Cardiac muscle cell (in vitro differentiated cells and primary cell): ENCODE measurements around the gene HADHB. TPM values are rescaled to one million over a fixed set of nuclear protein-coding genes. Genes with fewer than 3 reads are reported as not detected.

Experiments used
- DNase-seq, 2 donors: peaks; one replicate each; pipeline versions ENCODE4 v3.0.0 to v3.0.0-alpha.2; 2010 to 2017; ENCODE audit warnings: low read depth in 1 of 2, low spot score in 1 of 2
- H3K27ac ChIP-seq: fragments of 200-600 bp; sonication (generic); 2 replicates; pipeline ENCODE4 v1.5.1; 2016
- H3K27me3 ChIP-seq: fragments of 200-600 bp; sonication (generic); 2 replicates; pipeline ENCODE4 v1.6.0; 2016; ENCODE audit warnings: control low read depth
- H3K36me3 ChIP-seq: fragments of 200-600 bp; sonication (generic); 2 replicates; pipeline ENCODE4 v1.5.1; 2016; ENCODE audit warnings: control low read depth
- H3K4me1 ChIP-seq: fragments of 200-600 bp; sonication (generic); 2 replicates; pipeline ENCODE4 v1.8.1; 2017; ENCODE audit warnings: low read depth, mild to moderate bottlenecking, mixed run types
- H3K4me3 ChIP-seq: fragments of 200-600 bp; sonication (generic); 2 replicates; pipeline ENCODE4 v1.5.1; 2016; ENCODE audit warnings: mild to moderate bottlenecking
- H3K9me3 ChIP-seq: fragments of 200-600 bp; sonication (generic); 2 replicates; pipeline ENCODE4 v1.5.1; 2017; ENCODE audit warnings: low read depth, mild to moderate bottlenecking, control low read depth
- CTCF ChIP-seq: IDR thresholded peaks from 2 replicates; pipeline ENCODE4 v1.5.1; 2012; ENCODE audit warnings: low read depth, mild to moderate bottlenecking, low read length
- polyA plus RNA-seq: library from polyadenylated mRNA; unstranded; fragments of >200 nt; fragmentation: Nextera tagmentation; extraction: Ambion mirVana; gene quantifications from 2 replicates; pipeline ENCODE4 v1.2.1, GENCODE V29; 2016
- total RNA-seq: library from RNA; depleted of rRNA; stranded (reverse); fragments of >200 nt; gene quantifications from 2 replicates; pipeline ENCODE4 v1.2.3, GENCODE V29; 2016

HADHB gene
- total and polyA plus RNA-seq, 2 experiments from 2014 or later, result 108 to 229 TPM

- no peak for TF ChIP-seq CTCF
Measured at GRCh38 chr2:26269571-26270158, 24.9 kb downstream of the HADHB start.

GRCh38 chr2:26270373-26270772 is 25.6 kb downstream of the HADHB start:
- DNase-seq, result no peak
- Histone ChIP-seq H3K27ac (peak overlapping the region; percentile 8), H3K4me3 (no peak overlapping the region), H3K36me3 (peaks cover 5% of the 10 kb centered on the region), H3K4me1 (peaks cover 19% of the 10 kb centered on the region), H3K27me3 (no peaks in the 10 kb centered on the region), H3K9me3 (no peaks in the 10 kb centered on the region)
- no peak for TF ChIP-seq CTCF

More at GRCh38 chr2:26269571-26270158, 24.9 kb downstream of the HADHB start:
- no peak overlapping the region for H3K4me3 ChIP-seq
- H3K27ac ChIP-seq, result peak overlapping the region; percentile 8
- H3K9me3 ChIP-seq, result no peaks in the 10 kb centered on the region
- no peak for DNase-seq
- H3K4me1 ChIP-seq, result peaks cover 12% of the 10 kb centered on the region
- peaks cover 5% of the 10 kb centered on the region for H3K36me3 ChIP-seq
- no peaks in the 10 kb centered on the region for H3K27me3 ChIP-seq

- no peak for TF ChIP-seq CTCF
- Histone ChIP-seq H3K4me1 (peaks cover 11% of the 10 kb centered on the region), H3K4me3 (no peak overlapping the region), H3K27me3 (no peaks in the 10 kb centered on the region), H3K36me3 (peaks cover 14% of the 10 kb centered on the region), H3K9me3 (no peaks in the 10 kb centered on the region), H3K27ac (no peak overlapping the region)
- peak in 1 of 2 donors; percentile 50 for DNase-seq
Measured at GRCh38 chr2:26273501-26273900, 28.8 kb downstream of the HADHB start.

- H3K4me1 ChIP-seq, result peaks cover 9% of the 10 kb centered on the region
- H3K27me3 ChIP-seq, result no peaks in the 10 kb centered on the region
- H3K27ac ChIP-seq, result no peak overlapping the region
- TF ChIP-seq CTCF, result no peak
- no peaks in the 10 kb centered on the region for H3K9me3 ChIP-seq
- H3K36me3 ChIP-seq, result peaks cover 16% of the 10 kb centered on the region
- peak in 1 of 2 donors; percentile 98 for DNase-seq
- no peak overlapping the region for H3K4me3 ChIP-seq
Measured at GRCh38 chr2:26274058-26274613, 29.4 kb downstream of the HADHB start.

- TF ChIP-seq CTCF, result no peak
- Histone ChIP-seq H3K4me3 (no peak overlapping the region), H3K27me3 (no peaks in the 10 kb centered on the region), H3K4me1 (peaks cover 9% of the 10 kb centered on the region), H3K9me3 (no peaks in the 10 kb centered on the region), H3K27ac (no peak overlapping the region), H3K36me3 (peaks cover 38% of the 10 kb centered on the region)
- DNase-seq, result no peak
Measured at GRCh38 chr2:26276484-26277227, 31.9 kb downstream of the HADHB start.
